Activated CD8-positive, alpha-beta T cell treated with anti-CD3 and anti-CD28 coated beads, Interleukin-2, amount 10 ng/mL, durations not matched to agents 7 days and 5 days (primary cell): Measurements from ENCODE around the gene WDR6. TPM values are rescaled to one million over a fixed set of nuclear protein-coding genes. Genes with fewer than 3 reads are reported as not detected.

Experiments used
- ATAC-seq: fragments of 150-1000 bp; cut with Tn5 transposase; one replicate; pipeline ENCODE4 v1.10.0; 2021; ENCODE audit warnings: moderate library complexity
- CTCF ChIA-PET: fragments of 350-600 bp; sonication (Branson Sonifier 250); formaldehyde crosslinking; loops from one replicate; lab custom pipeline; 2021; ENCODE audit warnings: antibody characterized with exemption; lab: Charles Lee
- POLR2A ChIA-PET: fragments of 350-600 bp; sonication (Branson Sonifier 250); formaldehyde crosslinking; loops from one replicate; lab custom pipeline; 2021; ENCODE audit warnings: antibody characterized with exemption; lab: Charles Lee
- DNase-seq: peaks from one replicate; pipeline ENCODE4 v3.0.0-alpha.2; 2020
- H3K27ac Mint-ChIP-seq: one replicate; pipeline ENCODE4 v1.8.0; 2021; ENCODE audit warnings: mild to moderate bottlenecking, mixed read lengths
- H3K27me3 Mint-ChIP-seq: one replicate; pipeline ENCODE4 v1.8.0; 2021; ENCODE audit warnings: low read depth, mixed read lengths
- H3K36me3 Mint-ChIP-seq: one replicate; pipeline ENCODE4 v1.8.0; 2021; ENCODE audit warnings: low read depth, mixed read lengths
- H3K4me1 Mint-ChIP-seq: one replicate; pipeline ENCODE4 v1.8.0; 2021; ENCODE audit warnings: low read depth, mixed read lengths
- H3K4me3 Mint-ChIP-seq: one replicate; pipeline ENCODE4 v1.8.0; 2021; ENCODE audit warnings: mild to moderate bottlenecking, mixed read lengths
- H3K9me3 Mint-ChIP-seq: one replicate; pipeline ENCODE4 v1.8.0; 2022; ENCODE audit warnings: mixed read lengths; ENCODE audit not compliant: insufficient read depth
- total RNA-seq, 2 experiments: library from RNA; stranded (reverse); gene quantifications; one replicate each; pipeline ENCODE4 v1.2.3, GENCODE V29; 2021

Gene WDR6
- total RNA-seq, 2 experiments from 2014 or later = 134 to 140 TPM

DNA sequence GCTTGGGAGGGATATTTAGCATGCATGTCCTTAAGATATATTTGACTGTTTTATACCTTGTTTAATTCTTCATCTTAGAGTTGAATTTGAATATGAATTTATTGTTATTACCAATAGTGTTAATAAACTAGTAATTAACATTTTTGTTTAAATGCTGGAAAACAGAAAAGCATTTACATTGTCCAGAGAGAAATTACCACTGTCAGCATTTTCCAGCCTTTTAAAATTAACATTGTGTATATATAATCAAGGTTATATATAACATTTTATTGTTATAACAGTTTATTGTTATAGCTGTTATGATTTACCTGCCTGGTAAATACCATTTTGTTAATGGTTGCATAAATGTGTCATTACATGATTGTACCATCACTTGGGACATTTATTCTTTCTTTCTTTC lies 25.2 kb upstream of the WDR6 start:
- no peak overlapping the region for H3K4me3 Mint-ChIP-seq
- no peaks in the 10 kb centered on the region for H3K27me3 Mint-ChIP-seq
- CTCF ChIA-PET = no interaction called here
- H3K9me3 Mint-ChIP-seq = no peaks in the 10 kb centered on the region
- peaks cover 6% of the 10 kb centered on the region for H3K4me1 Mint-ChIP-seq
- peaks cover 54% of the 10 kb centered on the region for H3K36me3 Mint-ChIP-seq
- ATAC-seq (no peak), DNase-seq (no peak)
- no peak overlapping the region for H3K27ac Mint-ChIP-seq
- POLR2A ChIA-PET = interaction anchor here (1.0 kb wide), 1 partner anchor 64 kb away, joined by 3 read pairs; the partner anchor contains the start of gene ARIH2

DNA sequence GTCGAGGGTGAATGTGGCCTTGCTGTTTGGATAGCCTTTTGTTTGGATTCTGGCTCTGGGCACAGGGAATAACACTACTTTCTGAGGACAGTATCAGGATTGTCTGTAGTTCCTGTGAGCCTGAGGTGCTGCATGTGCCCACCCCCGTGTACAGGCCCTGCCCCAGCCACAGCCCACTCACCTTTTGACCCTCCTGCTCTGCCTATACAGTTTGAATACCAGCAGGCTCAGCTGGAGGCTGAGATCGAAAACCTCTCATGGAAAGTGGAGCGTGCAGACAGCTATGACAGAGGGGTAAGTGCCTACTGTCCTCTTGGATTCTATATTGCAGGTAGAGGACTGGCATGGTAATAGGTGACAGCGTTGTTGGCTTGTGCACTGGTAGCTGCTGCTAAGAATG lies 24.5 kb upstream of the WDR6 start:
- no peaks in the 10 kb centered on the region for H3K9me3 Mint-ChIP-seq
- no peaks in the 10 kb centered on the region for H3K27me3 Mint-ChIP-seq
- ChIA-PET CTCF (no interaction called here), POLR2A (no interaction called here)
- H3K4me1 Mint-ChIP-seq = peaks cover 8% of the 10 kb centered on the region
- H3K36me3 Mint-ChIP-seq = peaks cover 53% of the 10 kb centered on the region
- H3K4me3 Mint-ChIP-seq = no peak overlapping the region
- ATAC-seq (no peak), DNase-seq (no peak)
- H3K27ac Mint-ChIP-seq = no peak overlapping the region

GRCh38 chr3:48983096-48983495 lies 24.1 kb upstream of the WDR6 start:
- H3K4me3 Mint-ChIP-seq = no peak overlapping the region
- ATAC-seq (no peak), DNase-seq (no peak)
- no peaks in the 10 kb centered on the region for H3K9me3 Mint-ChIP-seq
- H3K36me3 Mint-ChIP-seq = peaks cover 49% of the 10 kb centered on the region
- no peak overlapping the region for H3K27ac Mint-ChIP-seq
- ChIA-PET POLR2A (no interaction called here), CTCF (interaction anchor here (15.6 kb wide), 1 partner anchor 32 kb away, joined by 319 read pairs; the partner anchor contains the start of genes DALRD3, NDUFAF3 and WDR6)
- peaks cover 11% of the 10 kb centered on the region for H3K4me1 Mint-ChIP-seq
- H3K27me3 Mint-ChIP-seq = no peaks in the 10 kb centered on the region

DNA sequence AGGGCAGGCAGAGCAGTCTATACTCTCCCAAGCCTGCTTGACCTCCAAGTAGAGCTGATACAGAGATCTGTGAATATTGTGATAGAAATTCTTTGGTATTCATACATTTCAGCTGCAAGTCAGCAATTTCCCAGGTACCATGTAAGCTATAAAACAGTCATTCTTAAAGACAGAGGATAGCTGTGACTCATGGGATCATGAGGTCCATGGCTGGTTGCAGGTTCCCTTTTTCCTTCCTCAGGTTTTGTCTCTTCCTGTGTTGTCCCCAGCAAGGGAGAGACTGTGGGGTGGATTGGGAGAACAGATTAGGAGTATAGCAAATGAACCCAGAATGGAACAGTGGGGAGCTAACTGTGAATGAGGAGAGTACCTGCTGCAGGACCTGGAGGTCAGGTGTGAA lies 22.5 kb upstream of the WDR6 start:
- Mint-ChIP-seq H3K27ac (no peak overlapping the region), H3K27me3 (no peaks in the 10 kb centered on the region), H3K36me3 (peaks cover 44% of the 10 kb centered on the region), H3K9me3 (no peaks in the 10 kb centered on the region), H3K4me3 (no peak overlapping the region), H3K4me1 (peaks cover 24% of the 10 kb centered on the region)
- DNase-seq (no peak), ATAC-seq (no peak)
- POLR2A ChIA-PET = interaction anchor here (0.9 kb wide), 1 partner anchor 23 kb away, joined by 5 read pairs; the partner anchor contains the start of gene WDR6
- CTCF ChIA-PET = interaction anchor here (0.7 to 15.6 kb wide), 3 partner anchors 10 to 45 kb away, joined by 3 to 319 read pairs (median 3); partner anchors contain the start of genes DALRD3, IMPDH2, NDUFAF3 and WDR6

GRCh38 chr3:48985831-48986376 lies 21.3 kb upstream of the WDR6 start:
- DNase-seq (no peak), ATAC-seq (no peak)
- Mint-ChIP-seq H3K27ac (no peak overlapping the region), H3K4me3 (no peak overlapping the region), H3K27me3 (no peaks in the 10 kb centered on the region), H3K36me3 (peaks cover 37% of the 10 kb centered on the region), H3K4me1 (peaks cover 25% of the 10 kb centered on the region), H3K9me3 (no peaks in the 10 kb centered on the region)
- CTCF ChIA-PET = interaction anchor here (15.6 kb wide), 1 partner anchor 29 kb away, joined by 319 read pairs; the partner anchor contains the start of genes DALRD3, NDUFAF3 and WDR6
- POLR2A ChIA-PET = interaction anchor here (0.7 to 7.7 kb wide), 2 partner anchors 21 to 35 kb away, joined by 3 to 73 read pairs; partner anchors contain the start of gene WDR6

GRCh38 chr3:48989126-48989795 lies 17.9 kb upstream of the WDR6 start:
- H3K4me3 Mint-ChIP-seq = peak overlapping the region; percentile 91
- peak overlapping the region; percentile 93 for H3K27ac Mint-ChIP-seq
- peaks cover 49% of the 10 kb centered on the region for H3K4me1 Mint-ChIP-seq
- H3K36me3 Mint-ChIP-seq = peaks cover 18% of the 10 kb centered on the region
- no peaks in the 10 kb centered on the region for H3K27me3 Mint-ChIP-seq
- CTCF ChIA-PET = interaction anchor here (1.0 to 15.6 kb wide), 8 partner anchors 13 to 181 kb away, joined by 3 to 319 read pairs (median 3); partner anchors contain the start of genes ARIH2, DALRD3, IMPDH2 and NDUFAF3
- H3K9me3 Mint-ChIP-seq = no peaks in the 10 kb centered on the region
- POLR2A ChIA-PET = interaction anchor here (0.6 to 7.7 kb wide), 12 partner anchors 8 to 687 kb away, joined by 3 to 73 read pairs (median 5); partner anchors contain the start of genes DALRD3, IMPDH2, NDUFAF3 and QRICH1
- no peak for ATAC-seq
- no peak for DNase-seq

- ATAC-seq (peak; percentile 80), DNase-seq (peak; percentile 86)
- ChIA-PET POLR2A (interaction anchor here (0.6 to 7.7 kb wide), 12 partner anchors 7 to 688 kb away, joined by 3 to 73 read pairs (median 5); partner anchors contain the start of genes DALRD3, IMPDH2, NDUFAF3 and QRICH1), CTCF (interaction anchor here (1.0 to 15.6 kb wide), 7 partner anchors 13 to 168 kb away, joined by 3 to 319 read pairs (median 3); partner anchors contain the start of genes ARIH2, DALRD3, IMPDH2 and NDUFAF3)
- peak within 1 kb of the TSS; percentile 93 for H3K27ac Mint-ChIP-seq
- peaks cover 54% of the 10 kb centered on the region for H3K4me1 Mint-ChIP-seq
- peak within 1 kb of the TSS; percentile 91 for H3K4me3 Mint-ChIP-seq
- H3K27me3 Mint-ChIP-seq = no peaks in the 10 kb centered on the region
- H3K36me3 Mint-ChIP-seq = peaks cover 22% of the 10 kb centered on the region
- no peaks in the 10 kb centered on the region for H3K9me3 Mint-ChIP-seq
Measured at GRCh38 chr3:48989796-48990635, 17.2 kb upstream of the WDR6 start, which contains the start of gene P4HTM. P4HTM (plus strand) TSS chr3:48990241; CDS start chr3:48990257, 16 bp downstream.

DNA sequence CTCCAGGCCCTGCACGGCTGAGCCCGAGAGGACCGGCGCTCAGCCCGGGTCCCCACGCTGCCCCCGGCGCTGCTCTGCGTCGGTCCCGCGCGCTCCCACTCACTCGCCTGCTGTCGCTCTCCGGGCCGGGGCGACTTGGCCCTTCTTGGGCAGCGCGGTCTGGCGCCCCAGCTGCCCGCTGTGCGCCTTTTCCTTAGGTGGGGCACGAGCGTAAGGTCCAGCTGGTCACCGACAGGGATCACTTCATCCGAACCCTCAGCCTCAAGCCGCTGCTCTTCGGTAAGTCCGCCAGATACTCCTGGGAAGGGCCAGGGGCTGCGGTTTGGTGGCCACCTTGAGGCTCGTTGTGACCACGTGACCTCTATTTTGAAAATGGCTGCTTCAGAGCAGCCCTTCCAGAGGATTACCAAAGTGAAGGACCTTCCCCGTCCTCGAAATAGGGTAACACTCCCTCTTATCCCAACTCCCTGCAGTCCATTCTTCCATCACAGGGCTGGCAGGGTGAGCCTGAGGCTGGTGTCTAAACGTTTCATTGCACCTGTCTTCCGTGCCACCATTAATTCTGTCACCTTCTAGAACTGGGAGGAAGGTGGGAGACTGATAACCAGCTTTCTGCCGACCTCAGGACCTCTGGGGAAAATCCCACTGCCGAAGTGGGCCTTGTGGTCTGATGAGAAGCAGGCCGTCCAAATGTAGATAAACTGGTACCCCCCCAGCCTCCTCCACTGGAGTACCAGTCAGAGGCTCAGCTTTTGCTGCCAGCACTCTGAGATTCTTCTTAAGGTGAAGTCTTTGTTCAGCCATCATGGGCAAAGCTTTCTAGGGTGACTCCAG lies 16.3 kb upstream of the WDR6 start:
- Mint-ChIP-seq H3K9me3 (no peaks in the 10 kb centered on the region), H3K4me3 (peak overlapping the region; percentile 89), H3K27ac (peak overlapping the region; percentile 89), H3K4me1 (peaks cover 56% of the 10 kb centered on the region), H3K36me3 (peaks cover 23% of the 10 kb centered on the region), H3K27me3 (no peaks in the 10 kb centered on the region)
- ChIA-PET POLR2A (interaction anchor here (0.9 to 7.7 kb wide), 7 partner anchors 16 to 103 kb away, joined by 3 to 73 read pairs (median 11); partner anchors contain the start of genes ARIH2, DALRD3, IMPDH2 and NDUFAF3), CTCF (interaction anchor here (1.2 to 15.6 kb wide), 7 partner anchors 12 to 306 kb away, joined by 3 to 319 read pairs (median 3); partner anchors contain the start of genes DALRD3, IMPDH2, NDUFAF3 and QRICH1)
- ATAC-seq (peak; percentile 32), DNase-seq (peak; percentile 63)

- no peaks in the 10 kb centered on the region for H3K9me3 Mint-ChIP-seq
- no peaks in the 10 kb centered on the region for H3K27me3 Mint-ChIP-seq
- peak overlapping the region; percentile 55 for H3K27ac Mint-ChIP-seq
- peaks cover 50% of the 10 kb centered on the region for H3K4me1 Mint-ChIP-seq
- ChIA-PET CTCF (interaction anchor here (1.2 to 15.6 kb wide), 5 partner anchors 23 to 307 kb away, joined by 3 to 319 read pairs (median 3); partner anchors contain the start of genes DALRD3, NDUFAF3, QRICH1 and WDR6), POLR2A (interaction anchor here (1.0 to 7.7 kb wide), 5 partner anchors 15 to 73 kb away, joined by 4 to 73 read pairs (median 12); partner anchors contain the start of genes ARIH2, DALRD3, IMPDH2 and NDUFAF3)
- DNase-seq = no peak
- no peak for ATAC-seq
- H3K36me3 Mint-ChIP-seq = peaks cover 20% of the 10 kb centered on the region
- peak overlapping the region; percentile 89 for H3K4me3 Mint-ChIP-seq
Measured at GRCh38 chr3:48991851-48992545, 15.2 kb upstream of the WDR6 start.
